NCI-H2029 treated with DMSO at 0.1 percent for 48 hours (cell line): ENCODE data around the gene EXT2.
A peak's percentile ranks its signal among the peaks of the same experiment; 100 is the strongest.

Experiments
- DNase-seq: peaks from one replicate; lab custom pipeline; 2025; lab: John Stamatoyannopoulos, UW

Gene EXT2

DNA sequence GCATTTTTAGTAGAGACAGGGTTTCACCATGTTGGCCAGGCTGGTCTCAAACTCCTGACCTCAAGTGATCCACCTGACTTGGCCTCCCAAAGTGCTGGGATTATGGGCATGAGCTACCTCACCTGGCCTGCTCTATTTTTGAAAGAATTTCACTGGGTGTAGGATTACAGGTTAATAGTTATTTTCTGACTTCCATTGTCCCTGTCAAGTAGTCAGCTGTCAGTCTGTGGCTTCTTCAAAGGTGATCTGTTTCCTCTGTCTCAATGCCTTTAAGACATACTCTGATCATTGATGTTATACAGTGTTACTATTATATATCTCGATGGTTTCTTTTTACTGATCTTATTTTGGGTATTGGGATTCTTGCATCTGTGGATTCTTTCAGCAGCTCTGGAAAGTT, 10.1 kb upstream of the EXT2 start:
- no peak for DNase-seq

DNA sequence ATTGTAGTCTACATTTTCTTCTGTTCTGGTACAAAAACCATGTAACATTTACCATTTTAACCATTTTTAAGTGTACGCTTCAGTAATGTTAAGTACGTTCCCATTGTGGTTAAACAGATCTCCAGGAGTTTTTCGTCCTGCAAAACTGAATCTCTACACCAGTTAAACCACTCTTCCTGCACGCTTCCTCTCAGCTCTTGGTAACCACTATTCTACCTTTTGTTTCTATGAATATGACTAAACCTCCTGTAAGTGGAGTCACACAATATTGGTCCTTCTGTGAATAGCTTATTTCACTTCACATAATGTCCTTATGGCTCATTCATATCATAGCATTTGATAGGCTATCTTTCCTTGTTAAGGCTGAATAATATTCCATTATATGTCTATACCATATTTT, 7.1 kb upstream of the EXT2 start:
- no peak for DNase-seq

DNA sequence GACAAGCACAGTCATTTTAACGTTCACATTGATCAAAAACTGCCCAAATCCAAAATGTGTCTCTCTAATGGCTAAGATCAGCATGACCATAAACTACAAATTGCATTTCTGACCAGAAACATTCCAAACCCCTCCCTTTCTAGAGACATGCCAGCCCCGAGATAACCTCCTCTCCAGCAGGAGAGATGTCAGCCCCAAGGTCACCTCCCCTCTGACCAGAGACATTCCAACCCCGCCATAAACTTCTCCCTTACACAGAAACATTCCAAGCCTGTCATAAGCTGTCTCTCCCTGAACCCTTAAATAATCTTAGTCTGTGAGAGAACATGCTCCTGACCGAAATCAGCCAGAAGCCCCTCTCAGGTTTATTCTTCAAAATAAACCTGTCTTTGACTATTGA, 6.6 kb upstream of the EXT2 start:
- DNase-seq, result no peak

DNA sequence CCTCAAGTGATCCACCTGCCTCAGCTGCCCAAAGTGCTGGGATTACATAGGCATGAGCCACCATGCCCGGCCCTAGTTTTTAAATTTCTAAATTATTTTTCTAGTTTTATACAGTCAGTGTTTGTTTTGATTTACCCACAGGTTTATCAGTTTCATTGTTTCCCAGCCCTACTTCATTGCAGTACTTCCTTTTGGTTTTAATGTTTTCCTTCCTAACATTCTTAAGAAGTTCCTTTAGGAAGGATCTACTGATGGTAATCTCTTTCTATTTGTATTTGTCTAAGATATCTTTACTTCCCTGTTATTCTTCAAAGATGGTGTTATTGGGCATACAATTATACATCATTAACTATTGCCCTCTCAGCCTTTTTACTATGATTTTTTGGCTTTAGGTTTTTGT, 4.9 kb upstream of the EXT2 start:
- DNase-seq, result no peak

DNA sequence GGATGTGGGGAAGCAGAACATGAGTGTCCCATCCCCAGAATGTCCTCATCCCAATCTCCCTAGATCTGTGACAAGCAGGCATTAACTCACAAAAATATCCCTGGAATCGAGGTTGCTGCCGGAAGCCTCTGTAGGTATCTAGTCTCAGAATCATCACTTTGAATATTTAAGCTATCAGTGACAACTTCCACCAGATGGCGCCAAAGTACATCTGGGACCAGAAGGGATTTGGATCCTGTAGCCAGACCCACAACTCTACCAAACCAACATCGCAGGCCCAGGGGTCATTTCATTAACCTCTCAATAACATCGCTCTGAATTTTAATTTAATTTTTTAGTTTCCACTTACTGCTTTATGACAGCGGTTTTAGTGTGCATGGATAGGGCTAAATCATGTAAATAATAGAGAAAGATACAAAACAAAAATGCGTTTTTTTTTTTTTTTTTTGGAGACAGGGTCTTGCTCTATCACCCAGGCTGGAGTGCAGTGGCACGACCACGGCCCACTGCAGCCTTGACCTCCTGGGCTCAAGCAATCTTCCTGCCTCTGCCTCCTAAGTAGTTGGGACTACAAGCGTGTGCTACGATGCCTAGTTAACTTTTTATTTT, 1.1 kb upstream of the EXT2 start:
- peak; percentile 82 for DNase-seq

DNA sequence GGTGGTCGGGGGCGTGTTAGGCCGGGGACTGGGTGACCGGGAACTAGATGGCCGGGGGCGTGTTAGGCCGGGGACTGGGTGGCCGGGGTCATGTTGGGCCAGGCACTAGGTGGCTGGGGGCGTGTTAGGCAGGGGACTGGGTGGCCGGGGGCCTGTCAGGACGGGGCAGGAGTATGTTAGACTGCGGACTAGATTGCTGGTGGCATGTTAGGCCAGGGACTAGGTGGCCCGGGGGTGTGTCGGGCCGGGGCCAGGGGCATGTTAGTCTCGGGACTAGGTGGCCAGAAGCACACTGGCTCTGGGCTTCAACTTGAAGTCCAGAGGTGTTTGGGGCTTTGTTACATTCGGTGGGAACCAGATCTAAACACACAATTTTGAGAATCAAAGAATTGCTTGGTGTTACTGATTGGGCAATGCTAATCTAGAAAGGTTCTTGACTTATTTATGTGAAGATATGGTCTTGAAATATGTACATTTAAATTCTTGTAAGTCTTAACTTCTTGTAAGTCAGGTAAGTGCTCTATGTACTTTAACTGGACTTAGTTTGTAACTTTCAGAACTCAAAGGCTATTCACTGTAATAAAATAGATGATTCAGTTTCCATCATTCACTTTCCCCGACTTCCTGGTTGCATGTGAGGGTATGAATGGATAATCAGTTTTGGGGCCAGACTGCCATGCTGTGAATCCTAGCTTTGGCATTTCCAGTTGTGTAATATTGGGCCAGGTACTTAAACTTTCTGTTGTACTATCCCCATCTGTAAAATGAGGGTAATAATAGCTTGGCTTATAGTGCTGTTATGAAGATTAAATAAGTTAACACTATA, 1.1 kb downstream of the EXT2 start:
- DNase-seq, result no peak

DNA sequence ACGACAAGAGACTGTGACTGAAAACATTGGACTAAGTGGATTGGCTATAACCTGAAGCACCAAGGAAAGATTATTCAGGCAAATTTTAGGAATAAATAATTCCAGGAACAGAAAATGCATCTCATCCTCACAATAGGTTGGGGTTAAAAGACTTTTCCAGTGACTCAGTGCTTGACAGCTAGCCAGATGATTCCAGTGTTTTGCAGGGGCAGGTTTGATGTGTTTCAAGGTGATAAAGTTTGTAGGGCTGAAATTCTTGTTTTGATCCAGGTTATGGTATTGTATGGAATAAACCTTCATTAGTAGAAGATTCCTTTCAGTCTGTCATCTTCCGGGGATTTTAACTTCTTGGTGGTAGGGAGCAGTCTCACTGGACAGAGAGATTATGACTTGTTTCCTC, 2.3 kb downstream of the EXT2 start:
- DNase-seq, result no peak

DNA sequence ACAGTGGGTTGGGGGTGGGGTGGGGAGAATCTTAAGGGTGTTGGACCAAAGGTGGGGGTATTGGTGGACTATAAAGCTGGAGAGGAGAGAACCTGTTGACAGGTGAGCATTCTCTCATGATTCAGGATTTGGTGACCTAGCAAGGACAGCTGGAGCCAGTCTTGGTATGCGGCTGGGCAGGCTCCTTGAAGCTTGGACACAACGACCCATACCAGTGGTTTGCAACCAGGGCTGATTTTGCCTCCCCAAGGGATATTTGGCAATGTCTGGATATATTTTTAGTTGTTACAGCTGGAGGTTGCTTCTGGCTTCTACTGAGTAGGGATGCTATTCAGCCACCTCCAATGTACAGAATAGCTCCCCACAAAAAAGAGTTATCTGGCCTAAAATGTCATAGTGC, 5.6 kb downstream of the EXT2 start:
- DNase-seq, result no peak

DNA sequence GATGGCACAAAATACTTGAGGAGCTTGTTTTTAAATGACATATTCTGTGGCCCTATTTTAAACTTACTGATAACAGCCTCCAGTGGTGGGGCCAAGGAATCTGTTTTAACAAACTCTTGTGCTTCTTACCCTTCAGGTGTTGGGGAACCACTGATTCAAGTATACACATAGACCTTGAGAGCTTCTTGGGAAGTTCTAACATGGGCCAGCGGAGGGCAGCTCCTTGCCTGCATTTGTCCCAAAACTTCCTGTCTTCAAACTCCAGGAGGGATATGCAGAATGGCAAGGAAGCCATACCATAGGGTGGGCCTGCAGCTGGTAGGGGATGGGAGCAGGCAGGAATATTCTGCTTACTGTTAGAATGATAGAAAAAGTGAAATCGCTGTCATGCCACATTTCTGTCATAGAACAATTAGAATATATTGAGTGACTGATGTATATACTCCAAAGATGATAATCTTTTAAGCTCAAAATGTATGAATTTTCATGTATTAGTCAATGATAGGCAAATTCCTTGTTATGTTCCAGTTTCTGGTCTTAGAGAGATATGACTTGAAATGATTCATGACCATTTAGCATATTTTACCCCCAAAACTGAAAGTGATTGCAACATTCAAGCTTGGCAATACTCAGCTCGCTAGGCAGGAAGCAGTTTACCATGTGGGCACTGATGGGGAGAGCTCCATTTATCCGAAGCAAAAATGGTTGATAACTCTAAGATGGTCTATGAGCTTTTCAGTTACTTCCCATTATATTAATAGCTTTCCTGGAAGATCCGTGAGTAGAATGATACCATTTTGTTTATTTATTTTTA, 9.2 kb downstream of the EXT2 start:
- DNase-seq, result no peak

DNA sequence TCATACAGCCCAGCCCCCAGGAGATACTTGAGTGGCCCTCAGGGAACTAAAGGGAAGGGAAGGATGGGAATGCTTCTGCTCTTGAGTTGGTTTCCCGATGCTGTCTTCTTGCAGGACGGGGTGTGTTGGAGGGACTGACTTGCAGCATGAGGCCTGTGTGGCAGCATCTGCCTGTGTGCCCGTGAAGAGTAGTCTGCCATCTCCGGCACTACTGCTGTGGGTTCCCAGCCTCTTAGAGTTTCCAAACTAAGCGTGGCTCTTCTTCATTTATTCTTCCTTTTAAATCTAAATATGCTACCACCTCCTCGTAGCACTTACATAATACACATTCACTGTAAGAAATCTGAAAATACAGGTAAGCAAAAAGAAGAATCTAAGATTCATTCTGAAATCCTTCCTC, 12.8 kb downstream of the EXT2 start:
- no peak for DNase-seq

DNA sequence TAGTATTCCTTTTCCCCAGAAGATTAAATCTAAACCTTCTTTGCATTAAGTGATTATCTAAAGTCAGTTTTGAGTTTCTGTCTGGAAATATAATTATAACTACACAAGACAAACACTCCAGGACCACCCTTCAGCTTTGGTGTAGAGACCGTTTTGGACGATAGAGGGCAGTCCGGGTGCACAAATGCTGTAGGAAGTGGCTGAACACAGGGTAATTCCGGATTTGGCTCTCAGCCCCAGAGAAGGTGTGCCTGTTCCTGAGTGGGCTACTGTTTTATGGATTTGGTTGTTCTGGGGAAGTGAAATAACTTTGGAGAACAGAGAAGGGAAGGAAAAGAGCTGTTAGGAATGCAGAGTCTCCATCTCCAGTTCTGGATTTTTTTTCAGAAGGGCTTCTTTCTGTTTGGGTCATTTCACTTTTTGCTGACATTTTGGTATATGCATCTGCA, 14.8 kb downstream of the EXT2 start:
- DNase-seq, result peak; percentile 57

DNA sequence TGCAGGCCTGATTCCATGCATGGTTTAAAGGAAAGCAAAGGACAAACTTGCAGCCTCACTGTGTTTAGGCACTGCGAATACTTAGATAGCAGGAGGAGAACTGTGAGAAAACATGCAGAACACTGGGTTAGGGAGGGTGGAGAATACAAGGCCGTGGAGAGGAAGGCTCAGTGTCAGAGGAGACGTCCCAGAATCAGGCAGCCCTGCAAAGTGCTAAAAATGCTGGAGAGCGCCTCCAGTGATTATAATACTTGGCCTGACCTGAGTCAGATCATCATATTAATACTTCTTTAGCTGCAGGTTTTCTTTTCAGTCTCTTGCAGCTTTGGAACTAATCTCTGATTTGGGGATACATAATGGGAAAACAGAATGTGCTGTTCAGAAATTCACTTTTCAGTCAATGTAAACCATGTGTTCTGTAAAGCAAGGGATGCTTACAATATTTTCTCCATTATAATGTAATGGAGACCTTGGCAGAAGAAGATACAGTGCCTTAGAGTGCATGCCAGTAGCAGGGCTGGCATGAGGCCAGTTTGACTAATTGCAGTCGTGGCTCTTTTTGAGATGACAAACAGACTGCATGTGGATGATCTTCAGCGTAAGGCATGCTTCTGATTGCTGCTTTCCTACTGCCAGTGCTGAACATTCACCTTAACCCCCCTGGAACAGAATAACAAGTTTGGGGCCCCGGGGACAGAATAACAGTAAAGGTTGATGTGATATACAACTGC, 16.8 kb downstream of the EXT2 start:
- peak; percentile 15 for DNase-seq

DNA sequence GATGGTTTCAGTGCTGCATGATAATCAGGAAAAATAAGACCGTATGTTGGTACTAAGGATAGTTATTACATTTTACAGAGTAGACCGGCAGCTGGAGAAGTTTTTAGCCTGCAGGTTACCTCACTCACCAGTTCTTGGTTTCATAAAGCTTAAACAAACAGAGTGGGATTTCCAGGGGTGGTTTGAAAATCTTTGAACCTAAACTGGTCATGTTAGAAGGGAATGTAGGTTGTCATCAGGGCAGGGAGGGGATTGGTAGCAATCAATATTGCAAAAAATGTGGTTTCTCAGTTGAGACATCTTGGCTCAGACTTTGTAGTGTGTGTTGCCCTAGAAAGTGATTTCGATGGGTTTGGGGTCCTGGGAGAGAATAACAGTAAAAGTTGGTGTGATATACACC, 17.5 kb downstream of the EXT2 start:
- DNase-seq, result no peak

DNA sequence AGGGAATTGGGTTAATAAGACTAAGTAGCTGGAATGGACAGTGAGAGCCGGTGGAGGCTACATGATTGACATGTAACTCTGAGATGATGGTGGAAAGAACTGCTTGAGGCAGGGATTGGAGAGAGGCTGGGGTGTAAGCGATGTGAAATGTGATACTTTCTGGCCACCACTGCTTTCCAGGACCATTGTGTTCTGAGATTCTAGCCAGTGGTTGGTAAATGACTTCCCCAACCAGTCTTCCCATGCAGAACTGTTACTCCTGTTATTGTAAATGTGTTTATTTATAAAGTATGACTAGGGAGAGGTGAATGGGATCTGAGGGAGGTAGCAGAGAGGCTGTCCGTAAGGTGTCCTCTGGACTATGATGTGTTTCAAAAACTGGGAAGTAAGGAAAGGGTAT, 18.1 kb downstream of the EXT2 start:
- DNase-seq, result no peak

DNA sequence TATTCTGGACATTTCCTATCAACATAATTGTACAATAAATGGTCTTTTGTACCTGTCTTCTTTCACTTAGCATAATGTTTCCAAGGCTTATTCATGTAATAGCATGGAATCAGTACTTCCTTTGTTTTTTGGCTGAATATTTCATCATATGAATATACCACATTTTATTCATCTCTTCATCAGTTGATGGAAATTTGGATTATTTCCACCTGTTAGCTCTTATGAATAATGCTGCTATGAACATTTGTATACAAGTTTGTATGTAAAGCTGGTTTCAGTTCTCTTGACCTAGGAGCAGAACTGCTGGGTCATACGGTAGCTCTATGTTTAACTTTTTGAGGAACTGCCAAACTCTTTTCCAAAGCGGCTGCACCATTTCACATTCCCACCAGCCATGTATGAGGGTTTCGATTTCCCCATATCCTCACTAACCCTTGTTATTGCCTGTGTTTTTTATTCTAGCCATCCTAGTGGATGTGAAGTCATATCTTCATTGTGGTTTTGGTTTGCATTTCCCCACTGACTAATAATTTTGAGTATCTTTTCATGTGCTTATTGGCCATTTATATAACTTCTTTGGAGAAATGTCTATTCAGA, 20.9 kb downstream of the EXT2 start:
- no peak for DNase-seq

DNA sequence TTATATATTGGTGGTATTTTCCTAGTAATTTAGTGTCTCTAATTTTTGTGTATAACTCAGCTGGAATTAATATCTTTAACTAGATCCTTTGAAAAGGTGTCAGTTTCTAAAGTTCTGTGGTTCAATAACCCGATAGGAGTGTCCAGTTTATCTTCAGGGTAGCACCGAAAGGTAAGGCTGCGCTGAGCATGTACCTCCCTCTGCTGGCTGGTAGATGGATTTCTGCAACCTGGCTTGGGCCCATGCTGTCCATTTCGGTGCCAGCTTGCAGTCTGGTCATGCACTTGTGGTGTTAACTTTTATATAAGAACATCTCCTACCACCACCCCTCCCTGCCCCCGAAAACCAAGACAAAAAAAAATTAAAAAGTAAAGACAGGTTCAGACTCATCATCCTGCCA, 24.7 kb downstream of the EXT2 start:
- DNase-seq, result no peak

DNA sequence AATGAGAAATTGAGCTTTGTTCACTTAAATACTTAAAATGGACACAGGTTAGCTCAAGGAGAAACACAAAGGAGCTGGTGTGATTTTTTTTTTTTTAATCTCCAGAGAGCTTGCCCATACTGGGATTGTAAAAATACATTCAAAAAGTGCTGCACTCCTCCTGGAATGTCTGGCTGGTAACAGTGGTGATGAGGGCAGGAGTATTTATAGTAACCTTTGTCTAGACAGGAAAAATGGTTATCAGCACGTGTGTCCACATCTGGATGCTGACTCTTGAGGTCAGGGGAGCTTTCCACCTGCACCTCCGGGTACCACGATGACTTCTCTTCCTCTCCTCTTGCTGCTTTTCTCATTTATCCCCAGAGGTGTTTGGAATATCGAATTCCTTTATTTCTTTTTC, 30.1 kb downstream of the EXT2 start:
- DNase-seq, result no peak

DNA sequence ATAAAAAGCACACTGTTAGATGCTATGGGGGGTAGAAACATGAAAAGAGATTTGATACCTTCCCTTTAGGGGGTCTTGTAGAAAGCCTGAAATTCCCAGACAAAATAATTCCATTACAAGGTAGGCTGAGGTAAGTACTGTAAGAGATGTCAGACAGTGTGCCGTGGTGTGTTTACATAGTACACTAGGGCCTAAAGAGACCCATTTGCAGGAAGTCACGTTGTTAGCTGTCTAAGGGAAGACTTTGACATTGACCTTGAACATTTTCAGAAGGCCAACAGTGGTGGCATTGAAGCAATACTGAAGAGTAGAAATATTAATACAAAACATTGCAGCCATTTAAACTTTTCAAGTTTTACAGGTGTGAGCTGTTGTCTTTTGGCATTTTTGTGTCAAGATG, 30.8 kb downstream of the EXT2 start:
- DNase-seq, result no peak

DNA sequence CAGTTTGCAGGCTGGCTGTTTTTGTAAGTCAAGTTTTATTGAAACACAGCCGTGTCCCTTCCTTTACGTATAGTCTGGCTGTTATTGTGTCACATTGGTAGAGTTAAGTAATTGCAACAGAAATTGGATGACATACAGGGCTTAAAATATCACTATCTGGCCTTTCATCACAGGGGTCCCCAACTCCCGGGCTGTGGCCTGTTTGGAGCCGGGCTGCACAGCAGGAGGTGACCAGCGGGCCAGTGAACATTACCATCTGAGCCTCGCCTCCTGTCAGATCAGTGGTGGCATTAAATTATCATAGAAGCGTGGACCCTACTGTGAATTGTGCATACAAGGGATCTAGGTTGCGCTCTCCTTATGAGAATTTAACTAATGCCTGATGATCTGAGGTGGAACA, 31.7 kb downstream of the EXT2 start:
- no peak for DNase-seq

DNA sequence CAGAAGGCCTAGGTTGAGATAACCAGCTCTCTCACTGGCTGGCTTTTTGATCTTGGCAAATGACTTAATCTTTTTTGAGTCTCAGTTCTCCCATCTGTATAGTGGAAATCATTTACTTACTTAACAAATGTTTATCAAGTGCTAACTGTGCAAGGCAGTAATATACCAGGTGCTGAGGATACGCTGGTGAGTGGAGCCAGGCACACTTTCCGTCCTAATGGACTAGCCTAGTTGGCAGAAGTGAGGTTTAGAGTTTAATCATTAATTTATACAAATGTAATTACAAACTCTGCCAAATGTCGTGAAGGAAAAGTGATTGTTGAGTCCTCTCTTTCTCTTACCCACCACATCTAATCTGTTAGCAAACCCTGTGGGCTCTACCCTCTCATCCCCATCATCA, 33.3 kb downstream of the EXT2 start:
- DNase-seq, result no peak

DNA sequence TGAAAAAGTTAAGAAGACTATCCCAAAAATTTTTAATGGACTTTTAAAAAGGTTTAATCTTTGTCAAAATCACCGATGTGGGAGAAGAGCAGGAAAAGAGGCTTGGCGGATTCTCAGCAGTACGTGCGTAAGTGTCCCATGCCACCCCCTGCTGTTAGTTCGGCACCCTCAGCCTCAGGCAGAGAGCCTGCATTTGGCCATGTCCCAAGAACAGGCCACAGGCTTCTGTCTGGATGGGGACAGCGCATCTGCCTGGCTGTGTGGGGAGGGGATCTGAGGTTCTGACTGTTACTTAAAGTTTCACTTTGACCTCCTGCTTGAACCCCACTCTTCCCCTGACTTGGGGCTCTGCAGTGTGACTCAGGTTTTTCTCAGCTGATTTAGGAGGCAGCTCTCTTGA, 35.3 kb downstream of the EXT2 start:
- no peak for DNase-seq
